Skin of body (tissue), 2 donors: ENCODE data around the gene MYO9A. TPM values are rescaled to one million over a fixed set of nuclear protein-coding genes. Genes with fewer than 3 reads are reported as not detected.
"Not testable (repeated sequence)": the region's sequence is repeated elsewhere in the genome, so short reads cannot be mapped to it uniquely, and the experiment has no call there.

Experiments
- DNase-seq: peaks from one replicate; lab custom pipeline; 2025; lab: John Stamatoyannopoulos, UW
- total RNA-seq: library from RNA; depleted of rRNA; stranded (reverse); fragments of >200 nt; gene quantifications from one replicate; pipeline ENCODE4 v1.2.3, GENCODE V29; 2014

Gene MYO9A
- total RNA-seq, 1 donor from 2014 or later, result 73.8 TPM

DNA sequence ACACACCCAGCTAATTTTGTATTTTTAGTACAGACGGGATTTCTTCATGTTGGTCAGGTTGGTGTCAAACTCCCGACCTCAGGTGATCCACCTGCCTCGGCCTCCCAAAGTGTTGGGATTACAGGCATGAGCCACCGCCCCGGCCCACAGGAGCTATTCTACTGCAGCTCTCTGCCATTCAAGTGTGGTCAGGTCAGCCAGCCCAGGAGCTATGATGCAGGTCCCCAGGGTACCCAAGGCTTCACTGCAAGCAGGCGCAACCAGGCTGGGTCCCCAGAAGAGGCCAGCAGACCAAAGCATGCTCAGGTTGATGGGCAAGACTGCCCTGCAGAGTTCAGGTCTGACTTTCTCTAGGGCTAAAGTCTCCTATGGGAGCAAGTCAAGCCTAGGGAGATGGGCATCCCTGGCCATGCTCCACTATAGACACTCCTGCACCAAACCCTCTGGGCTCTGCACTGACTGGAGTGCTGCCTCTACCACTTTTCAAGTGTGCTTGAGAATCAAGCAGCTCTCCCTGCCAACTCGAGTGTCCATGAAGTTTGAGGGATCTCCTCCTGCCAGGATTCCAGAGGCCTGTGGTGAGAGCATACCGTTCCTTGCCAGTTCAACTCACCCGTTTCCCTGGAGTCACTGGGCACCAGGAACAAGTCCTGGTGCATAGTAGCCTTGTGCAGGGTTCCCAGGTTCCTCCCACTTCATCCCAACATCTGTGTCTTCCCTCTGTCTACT is 30.9 kb downstream of the MYO9A start:
- no peak for DNase-seq

- no peak for DNase-seq
Observed at GRCh38 chr15:72086010-72086697, 31.8 kb downstream of the MYO9A start.

DNA sequence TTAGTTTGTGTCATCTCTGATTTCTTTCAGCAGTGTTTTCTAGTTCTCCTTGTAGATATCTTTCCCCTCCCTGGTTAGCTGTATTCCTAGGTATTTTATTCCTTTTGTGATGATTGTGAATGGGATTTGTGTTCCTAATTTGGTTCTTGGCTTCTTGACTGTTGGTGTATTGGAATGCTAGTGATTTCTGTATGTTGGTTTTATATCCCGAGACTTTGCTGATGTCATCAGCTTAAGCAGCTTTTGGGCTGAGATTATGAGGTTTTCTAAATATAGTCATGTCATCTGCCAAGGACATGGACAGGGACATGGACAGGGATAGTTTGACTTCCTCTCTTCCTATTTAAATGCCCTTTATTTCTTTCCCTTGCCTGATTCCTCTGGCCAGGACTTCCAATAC is 35.8 kb downstream of the MYO9A start:
- no peak for DNase-seq

DNA sequence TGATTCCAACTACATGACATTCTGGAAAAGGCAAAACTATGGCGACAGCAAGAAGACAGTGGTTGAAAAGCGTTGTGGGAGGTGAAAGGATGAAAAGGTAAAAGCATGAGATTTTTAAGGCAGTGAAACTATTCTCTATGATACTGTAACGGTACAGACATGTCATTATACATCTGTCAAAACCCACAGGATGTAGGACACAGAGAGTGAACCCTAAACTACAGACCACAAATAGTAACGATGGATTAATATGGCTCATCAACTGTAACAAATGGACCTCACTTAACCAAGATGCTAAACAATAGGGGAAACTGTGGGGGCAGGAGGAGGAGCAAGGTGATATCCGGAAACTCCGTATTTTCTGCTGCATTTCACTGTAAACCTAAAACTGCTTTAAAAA is 39.1 kb downstream of the MYO9A start:
- no peak for DNase-seq

DNA sequence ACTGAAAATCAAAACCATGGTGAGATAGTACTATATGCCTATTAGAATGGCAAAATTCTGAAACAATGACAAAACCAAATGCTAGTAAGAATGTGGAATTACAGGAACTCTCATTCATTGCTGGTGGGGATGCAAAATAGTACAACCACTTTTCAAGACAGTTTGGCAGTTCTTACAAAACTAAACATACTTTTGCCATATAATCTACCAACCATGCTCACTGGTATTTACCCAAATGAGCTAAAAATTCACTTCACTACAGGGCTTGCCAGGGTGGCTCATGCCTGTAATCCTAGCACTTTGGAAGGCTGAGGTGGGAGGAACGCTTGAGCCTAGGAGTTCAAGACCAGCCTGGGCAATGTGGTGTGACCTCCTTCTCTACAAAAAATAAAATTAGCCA is 40.0 kb downstream of the MYO9A start:
- DNase-seq, result no peak

GRCh38 chr15:72074335-72075060 is 43.5 kb downstream of the MYO9A start:
- DNase-seq, result no peak

GRCh38 chr15:72071448-72071825 is 46.5 kb downstream of the MYO9A start:
- DNase-seq, result not testable (repeated sequence)

GRCh38 chr15:72070817-72071447 is 47.0 kb downstream of the MYO9A start:
- no peak for DNase-seq

DNA sequence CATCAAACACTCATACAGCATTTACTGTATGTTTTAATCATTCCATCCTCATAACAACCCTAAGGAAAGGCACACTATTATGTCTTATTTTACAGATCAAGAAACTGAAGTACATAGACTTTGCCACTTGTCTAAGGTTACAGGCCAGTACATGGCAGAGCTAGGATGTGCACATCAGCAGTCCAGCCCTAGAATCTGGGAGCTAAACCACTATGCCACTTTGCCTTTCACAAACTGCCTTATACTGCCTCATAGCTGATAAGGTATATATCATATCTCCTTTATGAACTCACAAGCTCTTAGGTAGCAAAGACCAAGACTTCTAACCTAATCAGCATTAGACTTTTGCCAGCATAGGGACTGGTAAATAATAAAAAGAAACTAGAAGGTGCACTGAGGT is 49.1 kb downstream of the MYO9A start:
- no peak for DNase-seq

DNA sequence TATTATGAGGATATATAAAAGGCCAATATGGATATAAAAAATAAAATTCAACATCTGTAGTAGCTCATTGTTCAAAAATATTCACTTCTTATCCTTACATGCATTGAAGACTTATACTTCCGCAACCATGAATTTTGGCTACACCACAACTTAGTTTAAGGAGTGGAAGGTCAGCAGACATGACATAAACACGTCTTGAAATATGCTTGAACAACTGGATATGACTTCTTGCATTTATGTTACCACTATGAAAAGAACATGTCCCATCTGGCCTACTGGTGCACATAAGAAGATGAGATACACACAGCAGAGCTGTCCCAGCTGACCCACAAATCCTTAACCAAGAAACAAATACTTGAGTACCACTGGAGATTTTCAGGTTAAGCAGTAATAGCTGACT is 52.1 kb downstream of the MYO9A start:
- no peak for DNase-seq

- DNase-seq, result no peak
Observed at GRCh38 chr15:72063186-72063585, 54.8 kb downstream of the MYO9A start.

DNA sequence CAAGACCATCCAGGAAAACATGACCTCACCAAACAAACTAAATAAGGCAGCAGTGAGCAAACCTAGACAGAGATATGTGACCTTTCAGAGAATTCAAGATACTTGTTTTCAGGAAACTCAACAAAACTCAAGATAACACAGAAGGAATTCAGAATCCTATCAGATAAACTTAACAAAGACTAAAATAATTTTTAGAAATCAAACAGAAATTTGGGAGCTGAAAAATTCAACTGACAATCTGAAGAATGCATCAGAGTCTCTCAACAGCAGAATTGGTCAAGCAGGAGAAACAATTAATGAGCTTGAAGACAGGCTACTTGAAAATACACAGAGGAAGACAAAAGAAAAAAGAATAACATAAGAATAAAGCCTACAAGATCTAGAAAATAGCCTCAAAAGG is 55.6 kb downstream of the MYO9A start:
- DNase-seq, result no peak

DNA sequence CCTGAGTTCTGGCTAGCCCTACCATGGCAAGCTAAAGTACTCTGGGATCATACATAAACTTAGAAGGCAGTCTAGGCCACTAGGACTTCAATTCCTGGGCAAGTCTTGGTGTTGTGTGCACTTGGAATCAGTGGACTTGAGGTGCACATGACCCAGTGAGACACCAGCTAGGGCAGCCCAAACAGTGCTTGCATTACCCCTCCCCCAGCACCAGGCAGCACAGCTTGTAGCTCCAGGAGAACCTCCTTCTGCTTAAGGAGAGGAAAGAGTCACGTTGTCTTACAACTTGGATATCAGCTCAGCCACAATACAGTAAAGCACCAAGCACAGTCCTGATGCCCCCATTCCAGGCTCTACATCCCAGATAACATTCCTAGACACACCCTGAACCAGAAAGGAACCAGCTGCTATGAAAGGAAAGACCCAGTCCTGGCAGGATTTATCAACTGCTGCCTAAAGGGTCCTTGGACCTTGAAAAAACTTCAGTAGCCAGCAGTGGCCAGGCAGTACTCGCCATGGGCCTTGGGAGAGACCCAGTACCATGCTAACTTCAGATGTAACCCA is 57.2 kb downstream of the MYO9A start:
- no peak for DNase-seq

DNA sequence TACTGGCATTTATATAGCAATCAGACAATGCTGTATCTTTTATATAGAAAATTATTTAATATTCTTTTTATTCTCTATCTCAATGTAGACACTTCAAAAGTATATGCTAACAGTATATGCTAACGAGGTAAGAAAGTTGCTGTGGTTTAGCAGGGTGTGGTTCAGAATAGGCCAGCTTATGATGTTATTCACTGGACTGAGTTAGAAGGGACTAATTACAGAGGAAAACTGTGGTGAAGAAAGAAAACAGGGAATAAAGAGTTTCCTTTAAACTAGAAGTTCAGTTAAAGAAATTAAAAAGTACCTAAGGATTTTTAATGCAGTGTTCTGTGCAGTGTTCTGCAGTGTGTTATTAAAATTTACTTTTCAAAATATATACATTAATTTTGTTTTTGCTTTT is 59.4 kb downstream of the MYO9A start:
- DNase-seq, result no peak

DNA sequence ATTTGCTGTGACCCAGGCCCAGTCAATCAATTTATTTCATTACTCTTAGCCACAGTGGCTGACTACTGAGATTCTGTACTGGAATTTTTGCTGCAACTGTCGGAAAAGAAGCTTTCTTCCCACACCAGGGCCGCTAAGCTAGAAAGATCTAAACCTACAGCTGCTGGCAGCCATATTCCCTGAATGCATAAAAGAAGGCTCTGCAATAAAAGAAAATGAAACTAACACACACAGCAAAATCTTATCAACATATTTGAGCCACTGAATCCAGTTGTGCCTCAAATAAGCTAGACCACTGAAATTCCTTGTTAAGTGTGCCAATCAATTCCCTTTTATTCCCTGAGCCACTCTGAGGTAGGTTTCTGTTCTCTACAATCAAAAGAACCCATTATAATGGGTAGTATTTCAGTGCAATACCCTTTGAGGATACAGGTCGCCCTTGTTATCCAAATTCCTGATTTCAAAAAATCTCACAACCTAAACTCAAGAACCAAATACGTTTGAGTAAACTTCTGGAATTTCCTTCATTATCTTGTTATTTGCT is 60.3 kb downstream of the MYO9A start:
- no peak for DNase-seq

GRCh38 chr15:72056217-72056616 is 61.7 kb downstream of the MYO9A start:
- DNase-seq, result not testable (repeated sequence)

DNA sequence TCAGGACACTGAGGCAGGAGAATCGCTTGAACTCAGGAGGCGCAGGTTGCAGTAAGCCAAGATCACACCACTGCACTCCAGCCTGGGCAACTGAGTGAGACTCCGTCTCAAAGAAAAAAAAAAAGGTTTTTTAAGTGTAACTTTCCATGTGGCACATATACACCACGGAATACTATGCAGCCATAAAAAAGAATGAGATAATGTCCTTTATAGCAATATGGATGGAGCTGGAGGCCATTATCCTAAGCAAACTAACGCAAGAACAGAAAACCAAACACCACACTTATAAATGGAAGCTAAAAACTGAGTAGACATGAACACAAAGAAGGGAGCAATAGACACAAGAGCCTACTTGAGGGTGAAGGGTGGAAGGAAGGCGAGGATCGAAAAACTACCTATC is 64.7 kb downstream of the MYO9A start:
- not testable (repeated sequence) for DNase-seq

- DNase-seq, result no peak
Observed at GRCh38 chr15:72050700-72051099, 67.2 kb downstream of the MYO9A start.

DNA sequence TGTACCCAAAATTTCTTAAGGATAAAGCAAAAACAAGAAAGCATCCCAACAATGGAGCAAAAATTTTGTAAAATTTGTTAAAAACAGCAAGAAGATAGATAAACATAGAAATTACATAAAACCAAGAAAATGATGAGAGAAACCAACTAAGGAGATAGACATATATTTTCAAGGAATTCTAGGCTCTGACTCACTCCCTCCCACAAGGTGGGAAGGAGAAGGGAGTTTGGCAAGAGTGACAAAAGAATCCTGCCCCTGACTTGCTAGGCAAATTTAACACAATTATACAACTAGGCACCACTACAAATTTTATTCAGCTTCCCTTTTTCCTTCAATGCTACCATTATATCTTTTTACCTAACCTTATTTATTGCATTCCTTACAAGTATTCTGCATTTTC is 70.9 kb downstream of the MYO9A start:
- DNase-seq, result no peak

GRCh38 chr15:72044956-72045355 is 73.0 kb downstream of the MYO9A start:
- no peak for DNase-seq

- DNase-seq, result no peak
Observed at GRCh38 chr15:72042865-72043264, 75.1 kb downstream of the MYO9A start.
